AML-193 (cell line): ENCODE measurements around the gene KCNC4.

Experiments
- DNase-seq, 2 experiments: peaks; one replicate each; lab custom pipeline; 2025; lab: John Stamatoyannopoulos, UW

Gene KCNC4

GRCh38 chr1:110188035-110188618 lies 22.0 kb upstream of the KCNC4 start:
- DNase-seq = no peak

GRCh38 chr1:110189181-110189580 lies 20.9 kb upstream of the KCNC4 start:
- no peak for DNase-seq

- no peak for DNase-seq
Observed at GRCh38 chr1:110190282-110190929, 19.7 kb upstream of the KCNC4 start.

GRCh38 chr1:110192541-110192940 lies 17.6 kb upstream of the KCNC4 start:
- no peak for DNase-seq

- no peak for DNase-seq
Observed at GRCh38 chr1:110195196-110195595, 14.9 kb upstream of the KCNC4 start.

- DNase-seq = peak; percentile 51 to 61
Observed at GRCh38 chr1:110196917-110197765, 13.0 kb upstream of the KCNC4 start.

GRCh38 chr1:110197905-110198629 lies 12.0 kb upstream of the KCNC4 start:
- no peak for DNase-seq

GRCh38 chr1:110198746-110199145 lies 11.4 kb upstream of the KCNC4 start:
- DNase-seq = no peak

GRCh38 chr1:110200190-110200589 lies 9.9 kb upstream of the KCNC4 start:
- DNase-seq = no peak

- no peak for DNase-seq
Observed at GRCh38 chr1:110200666-110201065, 9.4 kb upstream of the KCNC4 start.

- no peak for DNase-seq
Observed at GRCh38 chr1:110201157-110201825, 8.8 kb upstream of the KCNC4 start.

- DNase-seq = peak; percentile 68 to 73
Observed at GRCh38 chr1:110203021-110203661, 7.0 kb upstream of the KCNC4 start.

GRCh38 chr1:110205156-110205555 lies 5.0 kb upstream of the KCNC4 start:
- no peak for DNase-seq

GRCh38 chr1:110205591-110206155 lies 4.4 kb upstream of the KCNC4 start:
- no peak for DNase-seq

GRCh38 chr1:110206261-110206920 lies 3.7 kb upstream of the KCNC4 start:
- no peak for DNase-seq

GRCh38 chr1:110207831-110208230 lies 2.3 kb upstream of the KCNC4 start:
- peak; percentile 14 to 31 for DNase-seq

- no peak for DNase-seq
Observed at GRCh38 chr1:110208916-110209645, 1.0 kb upstream of the KCNC4 start.

GRCh38 chr1:110210604-110211495 lies 736 bp downstream of the KCNC4 start:
- peak; percentile 43 to 48 for DNase-seq
